Choroid plexus epithelial cell (primary cell): ENCODE data around the gene NFX1.

Source experiments
- DNase-seq: peaks from one replicate; pipeline ENCODE4 v3.0.0-alpha.2; 2010; ENCODE audit warnings: low read depth
- H3K4me3 ChIP-seq: 2 replicates; pipeline ENCODE4 v1.5.1; 2011; ENCODE audit warnings: low read depth, mild to moderate bottlenecking, control low read depth, low read length, moderate library complexity
- CTCF ChIP-seq: conservative IDR thresholded peaks from 2 replicates; pipeline ENCODE4 v1.5.1; 2011; ENCODE audit warnings: low read depth, mild to moderate bottlenecking, control low read depth, inconsistent platforms, low read length, moderate library complexity

NFX1 gene

GRCh38 chr9:33290247-33291030 lies at the start of gene NFX1:
Gene NFX1 (plus strand): TSS chr9:33290516. CDS start chr9:33290573, 57 bp downstream.
- TF ChIP-seq CTCF = no peak
- peak within 1 kb of the TSS; percentile 94 for H3K4me3 ChIP-seq
- peak; percentile 99 for DNase-seq

- DNase-seq = no peak
Observed at GRCh38 chr9:33241298-33241697, 49.0 kb upstream of the NFX1 start.

GRCh38 chr9:33242609-33243134 lies 47.6 kb upstream of the NFX1 start:
- TF ChIP-seq CTCF = no peak

More at GRCh38 chr9:33241298-33241697, 49.0 kb upstream of the NFX1 start:
- H3K4me3 ChIP-seq = no peak overlapping the region
- TF ChIP-seq CTCF = no peak

GRCh38 chr9:33244137-33244784 lies 46.1 kb upstream of the NFX1 start:
- no peak overlapping the region for H3K4me3 ChIP-seq
- DNase-seq = no peak
- no peak for TF ChIP-seq CTCF

More at GRCh38 chr9:33242609-33243134, 47.6 kb upstream of the NFX1 start:
- no peak overlapping the region for H3K4me3 ChIP-seq
- no peak for DNase-seq

GRCh38 chr9:33245341-33245740 lies 45.0 kb upstream of the NFX1 start:
- no peak for DNase-seq
- H3K4me3 ChIP-seq = no peak overlapping the region
- no peak for TF ChIP-seq CTCF

GRCh38 chr9:33246269-33246860 lies 44.0 kb upstream of the NFX1 start:
- H3K4me3 ChIP-seq = no peak overlapping the region
- no peak for TF ChIP-seq CTCF
- DNase-seq = no peak
